HG02852 (cell line): ENCODE measurements around the gene ZNF469.

ENCODE experiments used
- ATAC-seq: cut with Tn5 transposase; IDR thresholded peaks from one replicate; pipeline ENCODE4 v1.9.1; 2021; ENCODE audit warnings: mild to moderate bottlenecking, moderate library complexity; ENCODE audit not compliant: unreplicated experiment

The ZNF469 gene

GRCh38 chr16:88382491-88383400 is at the start of gene ZNF469:
ZNF469 (plus strand) TSS chr16:88382959; CDS start chr16:88427471, 44,512 bp downstream.
- ATAC-seq: no peak

- no peak for ATAC-seq
Measured at GRCh38 chr16:88333848-88334777, 48.6 kb upstream of the ZNF469 start.

GRCh38 chr16:88334778-88335720 is 47.7 kb upstream of the ZNF469 start:
- no peak for ATAC-seq

DNA sequence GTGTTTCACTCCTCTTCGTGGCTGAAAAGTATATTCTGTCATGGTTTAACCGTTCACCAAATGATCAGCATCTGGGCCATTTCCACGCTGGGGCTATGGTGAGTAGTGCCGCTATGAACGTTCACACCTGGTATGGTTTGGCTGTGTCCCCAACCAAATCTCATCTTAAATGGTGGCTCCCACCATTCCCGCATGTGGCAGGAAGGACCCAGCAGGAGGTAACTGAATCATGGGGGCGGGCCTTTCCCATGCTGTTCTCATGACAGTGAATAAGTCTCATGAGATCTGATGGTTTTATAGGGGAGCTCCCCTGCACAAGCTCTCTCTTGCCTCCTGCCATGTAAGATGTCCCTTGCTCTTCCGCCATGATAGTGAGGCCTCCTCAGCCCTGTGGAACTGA is 45.7 kb upstream of the ZNF469 start:
- no peak for ATAC-seq

DNA sequence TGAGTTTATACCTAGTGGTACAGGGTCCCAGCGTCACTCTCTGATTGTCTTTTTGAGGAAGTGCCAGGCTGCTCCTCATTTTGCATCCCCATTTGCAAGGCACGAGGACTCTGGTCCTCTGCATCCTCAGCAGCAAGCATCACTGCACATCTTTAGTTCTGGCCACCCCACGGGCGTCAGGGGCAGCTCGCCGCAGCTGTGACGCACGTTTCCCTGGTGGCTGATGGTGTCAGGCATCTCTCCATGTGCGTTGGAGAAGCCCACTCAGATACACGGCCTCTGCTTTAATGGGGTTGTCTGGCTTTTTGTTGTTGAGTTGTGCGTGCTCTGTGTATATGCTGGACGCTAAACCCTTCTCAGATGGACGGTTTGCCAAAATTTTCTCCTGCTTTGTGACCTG is 45.2 kb upstream of the ZNF469 start:
- no peak for ATAC-seq

DNA sequence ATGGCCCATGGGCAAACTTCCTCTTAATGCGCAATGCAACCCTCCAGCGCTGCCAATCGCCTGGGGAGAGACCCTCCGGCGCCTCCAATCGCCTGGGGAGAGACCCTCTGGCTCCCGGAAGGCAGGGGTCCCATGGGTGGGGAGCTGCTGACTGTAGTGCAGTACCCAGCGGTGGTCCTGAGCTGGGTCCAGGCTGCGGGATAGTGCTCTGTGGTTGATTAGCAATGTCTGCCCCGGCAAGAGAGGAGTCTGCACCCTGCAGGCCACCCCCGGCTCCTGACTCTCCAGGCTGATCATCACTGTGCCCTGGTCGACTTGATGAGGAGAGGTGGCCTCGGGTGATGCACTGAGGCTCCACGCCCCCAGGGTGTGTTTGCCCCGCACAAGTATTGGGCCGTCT is 44.6 kb upstream of the ZNF469 start:
- no peak for ATAC-seq

GRCh38 chr16:88338896-88339295 is 43.9 kb upstream of the ZNF469 start:
- ATAC-seq: no peak

DNA sequence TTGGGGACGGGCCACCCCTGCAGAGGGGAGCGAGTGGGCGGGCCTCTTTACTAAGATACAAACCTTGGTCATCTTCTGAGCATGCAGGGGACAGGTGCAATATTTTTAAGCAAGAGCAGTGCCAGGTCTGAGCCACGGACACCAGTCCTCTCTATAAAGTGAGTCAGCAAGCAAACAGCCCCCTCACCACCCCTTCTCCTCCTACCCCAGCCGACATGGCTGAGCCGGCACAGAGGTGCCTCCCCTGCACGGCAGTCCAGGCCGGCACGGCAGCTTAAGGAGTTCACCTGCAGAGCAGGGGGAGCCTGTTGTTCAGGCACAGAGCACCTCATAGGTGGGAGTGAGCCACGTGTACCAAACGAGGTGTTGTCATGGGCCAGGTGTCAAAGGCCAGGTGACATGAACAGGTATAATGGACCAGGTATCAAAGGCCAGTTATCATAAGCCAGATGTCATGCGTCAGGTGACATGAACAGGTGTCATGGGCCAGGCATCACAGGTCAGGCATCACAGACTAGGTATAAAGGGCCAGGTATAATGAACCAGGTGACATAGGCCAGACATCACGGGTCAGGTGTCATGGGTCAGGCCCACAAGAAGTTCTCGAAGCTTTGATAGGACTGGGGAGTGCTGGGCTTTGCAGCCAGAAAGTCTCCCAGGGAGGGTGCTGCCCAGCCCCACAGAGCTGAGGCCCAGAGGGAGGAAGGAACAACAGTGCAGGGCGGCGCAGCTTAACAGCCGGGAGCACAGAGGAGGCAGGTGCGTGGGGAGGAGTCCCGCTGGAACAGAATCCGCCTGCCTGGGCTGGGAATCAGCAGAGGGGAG is 42.6 kb upstream of the ZNF469 start:
- ATAC-seq: no peak

- no peak for ATAC-seq
Measured at GRCh38 chr16:88340755-88341150, 42.0 kb upstream of the ZNF469 start.

GRCh38 chr16:88341551-88342290 is 41.0 kb upstream of the ZNF469 start:
- no peak for ATAC-seq

- no peak for ATAC-seq
Measured at GRCh38 chr16:88342491-88342890, 40.3 kb upstream of the ZNF469 start.

- no peak for ATAC-seq
Measured at GRCh38 chr16:88343271-88343791, 39.4 kb upstream of the ZNF469 start.

DNA sequence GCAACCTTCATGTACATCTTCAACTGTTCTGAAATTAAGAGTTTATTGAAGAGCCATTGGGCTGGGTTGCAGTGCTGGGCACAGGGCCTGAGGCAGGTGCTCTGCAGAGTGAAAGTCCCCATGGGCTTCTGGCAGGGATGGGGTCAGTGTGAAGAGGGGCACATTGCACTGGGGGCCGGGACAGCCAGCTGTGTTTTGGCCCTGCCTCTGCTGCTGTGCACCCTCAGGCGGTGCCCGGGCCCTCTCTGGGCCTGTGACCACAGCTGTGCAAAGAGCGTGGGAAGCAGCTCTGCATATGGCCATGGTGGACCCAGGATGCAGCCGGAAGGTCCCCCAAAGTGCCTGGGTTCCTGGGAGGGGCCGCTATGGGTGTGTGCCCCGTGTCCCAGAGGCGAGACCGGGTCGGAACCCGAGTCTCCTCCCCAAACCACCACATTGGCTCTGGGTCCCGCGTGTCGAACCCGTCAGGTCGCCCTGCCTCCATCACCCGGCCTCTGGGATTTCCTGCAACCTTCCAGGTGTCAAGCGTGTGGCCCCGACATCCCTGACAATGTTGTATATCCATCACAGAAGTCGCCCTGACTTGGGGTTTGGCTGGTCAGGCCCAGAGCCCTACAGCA is 38.2 kb upstream of the ZNF469 start:
- ATAC-seq: no peak

- no peak for ATAC-seq
Measured at GRCh38 chr16:88345031-88345720, 37.6 kb upstream of the ZNF469 start.

DNA sequence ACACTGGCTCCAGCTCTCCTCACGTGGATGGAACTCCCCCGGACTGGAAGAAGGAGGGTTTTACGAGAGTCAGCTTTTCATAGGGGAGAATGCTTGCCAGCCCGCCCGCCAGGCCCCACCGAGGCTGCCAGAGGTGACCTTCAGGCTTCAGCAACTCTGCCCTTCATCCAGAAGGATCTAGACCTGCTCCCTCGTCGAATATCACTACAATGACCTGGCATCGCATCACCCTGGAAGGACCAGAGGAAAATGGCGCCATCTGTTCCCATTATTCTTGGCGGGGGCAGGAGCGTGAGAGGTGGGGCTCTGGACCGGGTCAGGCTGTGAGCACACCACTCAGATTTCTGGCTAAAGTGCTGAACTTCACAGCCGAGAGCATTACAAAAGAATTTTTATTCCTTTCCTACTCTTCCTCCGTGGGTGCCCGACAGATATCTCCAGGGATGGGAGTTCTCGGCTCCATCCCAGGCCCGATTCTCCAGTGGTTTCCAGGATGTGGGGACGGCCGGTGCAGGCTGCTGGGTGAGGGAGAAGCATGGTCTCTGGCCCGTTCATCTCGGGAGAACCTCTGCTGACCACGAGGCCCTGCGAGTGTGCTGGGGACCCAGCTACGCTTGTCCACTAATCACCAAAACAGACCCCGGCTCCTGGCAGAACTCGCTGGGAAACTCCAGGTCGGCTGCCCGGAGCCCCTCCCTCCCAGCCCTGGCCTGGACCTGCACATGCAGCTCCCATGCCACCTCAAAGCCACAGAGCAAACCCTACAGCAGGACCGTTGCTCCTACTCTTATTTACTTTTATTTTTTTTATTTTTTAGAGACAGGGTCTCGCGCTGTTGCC is 36.8 kb upstream of the ZNF469 start:
- no peak for ATAC-seq

DNA sequence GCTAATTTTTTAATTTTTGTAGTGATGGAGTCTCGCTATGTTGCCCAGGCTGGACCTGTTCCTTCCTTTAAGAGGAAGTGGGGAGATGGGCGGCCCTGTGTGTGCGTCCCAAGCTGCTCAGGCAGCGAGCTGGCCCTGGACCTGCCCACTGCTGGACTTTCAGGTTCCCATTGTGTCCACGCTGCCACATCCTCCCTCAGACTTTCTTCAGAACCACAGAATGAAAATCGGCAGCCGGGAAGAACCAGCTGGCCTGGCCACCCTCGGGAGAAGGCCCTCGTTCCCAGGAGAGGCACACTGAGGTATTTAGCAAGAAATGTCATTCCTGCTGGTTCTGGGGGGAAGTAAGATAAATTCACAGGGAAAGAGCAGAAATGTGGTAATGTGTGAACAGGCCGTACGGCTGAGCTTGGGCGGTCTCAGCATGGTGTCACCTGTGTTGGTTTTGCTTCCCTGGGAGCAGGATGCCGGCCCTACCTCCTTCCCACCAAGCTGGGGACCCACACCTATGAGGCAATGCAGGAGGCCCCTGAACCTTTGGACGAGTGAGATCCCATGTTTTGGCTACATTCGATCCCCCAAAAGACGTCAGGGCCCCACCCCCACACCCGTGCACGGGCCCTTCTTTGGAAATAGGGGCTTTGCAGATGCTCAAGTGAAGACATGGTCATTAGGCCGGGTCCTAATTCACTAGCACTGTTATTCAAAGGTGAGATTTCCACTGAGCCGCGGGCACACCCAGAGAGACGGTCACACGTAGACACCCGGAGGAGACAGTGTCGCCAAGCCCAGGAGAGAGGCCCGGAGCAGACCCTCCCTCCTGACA is 35.9 kb upstream of the ZNF469 start:
- no peak for ATAC-seq
